ENCODE data around the gene GNG12.

- TF ChIP-seq POLR2A (IDR thresholded peaks at IDR 0.05) = no peak
- TF ChIP-seq CTCF (IDR thresholded peaks at IDR 0.05 in 4 of 5, conservative IDR thresholded peaks at IDR 0.05 in 1 of 5) = no peak
Observed at GRCh38 chr1:67734323-67734690, 99.0 kb downstream of the GNG12 start.
